GM12878 (cell line): Measurements from ENCODE around the gene ATG5. TPM values are rescaled to one million over a fixed set of nuclear protein-coding genes. Genes with fewer than 3 reads are reported as not detected.

Experiments
- ATAC-seq: fragments of 200-7000 bp; cut with Tn5 transposase; 3 replicates; pipeline ENCODE4 v1.9.1; 2020; ENCODE audit warnings: mild to moderate bottlenecking, moderate library complexity
- BruUV-seq: library from RNA; stranded (reverse); fragments of 400-500 nt; replicated peaks from 2 replicates; lab custom pipeline; 2021; lab: Mats Ljungman, UMichigan
- CTCF ChIA-PET: fragments of 300-600 bp; sonication (Branson Sonifier 250); formaldehyde crosslinking; extraction: SDS; loops from one replicate; lab custom pipeline; 2021; ENCODE audit warnings: inconsistent platforms; lab: Yijun Ruan, JAX
- POLR2A ChIA-PET: fragments of 350-600 bp; formaldehyde crosslinking; extraction: SDS; loops from one replicate; lab custom pipeline; 2021; ENCODE audit warnings: inconsistent platforms; lab: Charles Lee
- RAD21 ChIA-PET: fragments of 300-600 bp; sonication (Branson Sonifier 250); formaldehyde crosslinking; loops from one replicate; lab custom pipeline; 2023; ENCODE audit warnings: antibody characterized with exemption; ENCODE audit not compliant: unreplicated experiment; lab: Charles Lee
- SMC1A ChIA-PET: fragments of 300-600 bp; sonication (Branson Sonifier 250); formaldehyde crosslinking; loops from one replicate; lab custom pipeline; 2023; ENCODE audit not compliant: unreplicated experiment, uncharacterized antibody; lab: Charles Lee
- DNase-seq: peaks from one replicate; pipeline ENCODE4 v3.0.0-alpha.2; 2011; ENCODE audit warnings: low read depth, low spot score
- FAIRE-seq: peaks from 3 replicates; lab custom pipeline; 2011; peaks lifted over from hg19 to GRCh38; lab: Jason Lieb, UNC
- H2AFZ ChIP-seq: 2 replicates; pipeline ENCODE4 v1.6.0; 2011; ENCODE audit warnings: low read depth, low read length, control low read depth; ENCODE audit not compliant: control insufficient read depth
- H3K27ac ChIP-seq: 2 replicates; pipeline ENCODE4 v1.5.1; 2011; ENCODE audit warnings: control low read depth; ENCODE audit not compliant: control insufficient read depth, insufficient read depth
- H3K27me3 ChIP-seq, 2 experiments: replicated peaks in 1 of 2; 2 replicates each; pipeline versions ENCODE4 v1.6.0 to v1.6.1; 2011; ENCODE audit warnings: low read length in 1 of 2; ENCODE audit not compliant: control insufficient read depth in 2 of 2, insufficient read depth in 2 of 2
- H3K36me3 ChIP-seq, 2 experiments: 2 replicates each; pipeline ENCODE4 v1.5.1; 2011; ENCODE audit warnings: low read length in 1 of 2; ENCODE audit not compliant: control insufficient read depth in 2 of 2, insufficient read depth in 2 of 2
- H3K4me1 ChIP-seq: 2 replicates; pipeline ENCODE4 v1.6.1; 2011; ENCODE audit warnings: mild to moderate bottlenecking, low read length, moderate library complexity, mixed read lengths; ENCODE audit not compliant: control insufficient read depth, insufficient read depth
- H3K4me2 ChIP-seq: 2 replicates; pipeline ENCODE4 v1.6.0; 2011; ENCODE audit warnings: control low read depth; ENCODE audit not compliant: control insufficient read depth, insufficient read depth
- H3K4me3 ChIP-seq: fragments of 200-600 bp; sonication (generic); 2 replicates; pipeline ENCODE4 v1.5.1; 2016
- H3K79me2 ChIP-seq: 2 replicates; pipeline ENCODE4 v1.6.0; 2011; ENCODE audit warnings: low read length; ENCODE audit not compliant: control insufficient read depth, insufficient read depth
- H3K9ac ChIP-seq: 2 replicates; pipeline ENCODE4 v1.8.0; 2011; ENCODE audit warnings: low read length, control low read depth, mixed read lengths; ENCODE audit not compliant: control insufficient read depth, insufficient read depth
- H3K9me3 ChIP-seq: replicated peaks from 3 replicates; pipeline ENCODE4 v1.5.1; 2011; ENCODE audit warnings: mild to moderate bottlenecking, low read length; ENCODE audit not compliant: control insufficient read depth, insufficient read depth
- H4K20me1 ChIP-seq: 2 replicates; pipeline ENCODE4 v1.6.0; 2011; ENCODE audit not compliant: control insufficient read depth, insufficient read depth
- BCL11A ChIP-seq: IDR thresholded peaks from 2 replicates; pipeline ENCODE4 v1.6.1; 2011; ENCODE audit warnings: low read depth, low read length
- CHD2 ChIP-seq: IDR thresholded peaks from 2 replicates; pipeline ENCODE4 v1.6.1; 2011; ENCODE audit warnings: low read depth, low read length, improper control_type of control experiment, borderline replicate concordance
- E2F8 ChIP-seq: fragments of 450-650 bp; IDR thresholded peaks from 2 replicates; pipeline ENCODE4 v1.6.1; 2018; ENCODE audit warnings: mild to moderate bottlenecking, low read depth, moderate library complexity; ENCODE audit not compliant: partially characterized antibody
- ETV6 ChIP-seq, 2 experiments: fragments of 450-650 bp in 1 of 2; IDR thresholded peaks in 1 of 2; conservative IDR thresholded peaks in 1 of 2; 2 replicates each; pipeline ENCODE4 v1.6.1; 2014; ENCODE audit warnings: antibody characterized with exemption in 1 of 2, borderline replicate concordance in 1 of 2, low read depth in 1 of 2, mild to moderate bottlenecking in 1 of 2, moderate library complexity in 1 of 2
- GATAD2B ChIP-seq: fragments of 450-650 bp; conservative IDR thresholded peaks from 2 replicates; pipeline ENCODE4 v1.6.1; 2017; ENCODE audit warnings: low read depth, mild to moderate bottlenecking, moderate library complexity
- IKZF1 ChIP-seq: fragments of 450-650 bp; conservative IDR thresholded peaks from 2 replicates; pipeline ENCODE4 v1.6.1; 2017; ENCODE audit warnings: antibody characterized with exemption, mild to moderate bottlenecking
- IRF5 ChIP-seq: fragments of 450-650 bp; IDR thresholded peaks from 2 replicates; pipeline ENCODE4 v1.6.1; 2017; ENCODE audit warnings: borderline replicate concordance
- KLF5 ChIP-seq: fragments of 450-650 bp; IDR thresholded peaks from 2 replicates; pipeline ENCODE4 v1.6.1; 2014; ENCODE audit warnings: mild to moderate bottlenecking; ENCODE audit not compliant: partially characterized antibody
- MEF2A ChIP-seq: IDR thresholded peaks from 2 replicates; pipeline ENCODE4 v1.6.1; 2011; ENCODE audit warnings: low read depth, mild to moderate bottlenecking, low read length, moderate library complexity; ENCODE audit not compliant: insufficient read depth
- NFYA ChIP-seq: IDR thresholded peaks from 2 replicates; pipeline ENCODE4 v1.6.1; 2011; ENCODE audit warnings: low read depth, mild to moderate bottlenecking, low read length, improper control_type of control experiment, borderline replicate concordance
- PAX8 ChIP-seq: fragments of 450-650 bp; IDR thresholded peaks from 2 replicates; pipeline ENCODE4 v1.6.1; 2017; ENCODE audit warnings: mild to moderate bottlenecking, moderate library complexity
- SIN3A ChIP-seq: IDR thresholded peaks from 2 replicates; pipeline ENCODE4 v1.6.1; 2012; ENCODE audit warnings: low read depth, low read length, improper control_type of control experiment
- SMAD5 ChIP-seq: IDR thresholded peaks from 2 replicates; pipeline ENCODE4 v1.6.1; 2016; ENCODE audit warnings: antibody characterized with exemption, low read depth
- SP1 ChIP-seq: IDR thresholded peaks from one replicate; pipeline ENCODE4 v1.6.1; 2011; ENCODE audit warnings: low read depth, low read length
- SRF ChIP-seq, 2 experiments: IDR thresholded peaks; 2 replicates each; pipeline ENCODE4 v1.6.1; 2011; ENCODE audit warnings: low read depth in 2 of 2, low read length in 2 of 2, mild to moderate bottlenecking in 1 of 2, moderate library complexity in 1 of 2
- SUPT20H ChIP-seq: IDR thresholded peaks from 2 replicates; pipeline ENCODE4 v1.6.1; 2011; ENCODE audit warnings: low read depth, mild to moderate bottlenecking, low read length, moderate library complexity, borderline replicate concordance; ENCODE audit not compliant: control insufficient read depth
- ZNF622 ChIP-seq: fragments of 450-650 bp; IDR thresholded peaks from 2 replicates; pipeline ENCODE4 v1.6.1; 2017; ENCODE audit warnings: mild to moderate bottlenecking, inconsistent platforms
- WGBS: methylation state at CpG from one replicate; pipeline ENCODE4 v1.1.6; 2016; ENCODE audit warnings: low lambda C conversion rate; ENCODE audit not compliant: insufficient replicate concordance, insufficient coverage; ENCODE audit errors: missing lambda C conversion rate; 5-methylcytosine and 5-hydroxymethylcytosine counted together
- in situ Hi-C: fragments of 300-500 bp; cut with MboI; formaldehyde crosslinking; loops from 9 replicates; pipeline ENCODE4 v1.14.3; 2018; ENCODE audit warnings: mixed read lengths
- intact Hi-C: fragments of 100-400 bp; cut with micrococcal nuclease; formaldehyde crosslinking; loops from one replicate; pipeline ENCODE4 v1.14.2; 2022; ENCODE audit not compliant: unreplicated experiment
- polyA plus RNA-seq, 11 experiments: library from polyadenylated mRNA; depleted of rRNA in 4 of 11; unstranded in 6 of 11; stranded (reverse) in 5 of 11; fragments of >200 nt; fragmentation: Nextera tagmentation in 4 of 11; fragmentation: Illumina TruSeq in 1 of 11; extraction: Ambion mirVana in 4 of 11; extraction: Trizol in 1 of 11; gene quantifications; 1 replicate in 1 of 11; 2 replicates in 10 of 11; pipeline versions ENCODE4 v1.2.1 to v1.2.3, GENCODE V29; 2011 to 2016; ENCODE audit warnings: inconsistent platforms in 2 of 11, missing spikeins in 2 of 11, low read depth in 1 of 11
- total RNA-seq, 4 experiments: library from RNA; depleted of rRNA in 3 of 4; stranded (reverse); fragments of >200 nt in 3 of 4; fragmentation: Illumina TruSeq in 1 of 4; extraction: Trizol in 1 of 4; gene quantifications; 2 replicates each; pipeline versions ENCODE4 v1.2.1 to v1.2.3, GENCODE V29; 2013 to 2021

ATG5 gene
- total and polyA plus RNA-seq, 10 of the 15 experiments (the other 5 are each of a cell fraction or from before 2014, with no cell fraction given), result 12.9 to 51.8 (median 23.9) TPM

- Histone ChIP-seq H3K79me2 (no peaks in the 10 kb centered on the region), H3K9ac (peak overlapping the region; percentile 46), H3K9me3 (no peaks in the 10 kb centered on the region; the same call in 2 of the 3 replicates), H3K27ac (peak overlapping the region; percentile 97), H3K4me3 (0 out of 2 replicates have a peak overlapping the region, but pooled peaks have one; percentile 7), H3K4me1 (peaks cover 66% of the 10 kb centered on the region), H3K36me3 (no peaks in the 10 kb centered on the region), H3K27me3 (no peaks in the 10 kb centered on the region), H3K4me2 (peak overlapping the region; percentile 53; the same call in 1 of the 2 replicates), H2AFZ (no peak overlapping the region), H4K20me1 (no peaks in the 10 kb centered on the region)
- DNase-seq (peak; percentile 93), FAIRE-seq (peak; percentile 57), ATAC-seq (peak; percentile 38)
- in situ Hi-C loops (loop anchor here (10.0 kb wide), 1 partner anchor 62 kb away; no protein-coding TSS in a partner anchor), intact Hi-C loops (loop anchor here (1.0 to 5.0 kb wide), 3 partner anchors 15 to 55 kb away; no protein-coding TSS in a partner anchor)
- RAD21 ChIA-PET, result interaction anchor here (0.9 to 9.2 kb wide), 7 partner anchors 14 to 77 kb away, joined by 3 to 90 read pairs (median 6); no protein-coding TSS in a partner anchor
- CTCF ChIA-PET, result interaction anchor here (0.9 to 10.0 kb wide), 8 partner anchors 9 to 81 kb away, joined by 3 to 85 read pairs (median 4); partner anchors contain the start of gene PRDM1
- SMC1A ChIA-PET, result interaction anchor here (0.6 to 12.7 kb wide), 16 partner anchors 8 to 84 kb away, joined by 3 to 217 read pairs (median 5); no protein-coding TSS in a partner anchor
- no TSS peak for BruUV-seq
- POLR2A ChIA-PET, result interaction anchor here (0.9 to 1.5 kb wide), 6 partner anchors 10 to 80 kb away, joined by 3 to 5 read pairs (median 3); no protein-coding TSS in a partner anchor
- 2% methylated on average over 6 of the region's 6 CpGs for WGBS
- TF ChIP-seq E2F8, result no peak
- peak; percentile 47 for TF ChIP-seq IKZF1
- no peak for TF ChIP-seq SMAD5
- TF ChIP-seq NFYA, result no peak
- TF ChIP-seq PAX8, result no peak
- TF ChIP-seq GATAD2B, result no peak
- TF ChIP-seq ETV6 (conservative IDR thresholded peaks at IDR 0.05 in 1 of 2, IDR thresholded peaks at IDR 0.05 in 1 of 2; ENCODE audit: borderline replicate concordance in 1 of 2, low read depth in 1 of 2), result peak in 1 of 2 experiments; percentile 37; a peak in 1 of 4 replicates
- no peak for TF ChIP-seq KLF5
- TF ChIP-seq CHD2, result peak; percentile 47; the same call in 1 of the 2 replicates
- TF ChIP-seq SRF (IDR thresholded peaks at IDR 0.05; ENCODE audit: low read depth in 2 of 2, low read length in 2 of 2), result no peak
- no peak for TF ChIP-seq IRF5
- peak; percentile 72 for TF ChIP-seq MEF2A
- TF ChIP-seq SP1, result peak; percentile 19
- no peak for TF ChIP-seq ZNF622
- peak; percentile 87 for TF ChIP-seq BCL11A
- no peak for TF ChIP-seq SUPT20H
- no peak for TF ChIP-seq SIN3A
Observed at GRCh38 chr6:106167096-106167814, 158.3 kb downstream of the ATG5 start.
